HG02981 (cell line): ENCODE measurements around the gene FA2H.
"Not testable (repeated sequence)": the region's sequence is repeated elsewhere in the genome, so short reads cannot be mapped to it uniquely, and the experiment has no call there.

Experiments used
- ATAC-seq: cut with Tn5 transposase; IDR thresholded peaks from one replicate; pipeline ENCODE4 v1.9.1; 2021; ENCODE audit warnings: mild to moderate bottlenecking, moderate library complexity; ENCODE audit not compliant: unreplicated experiment

Gene FA2H

GRCh38 chr16:74695450-74696422 is 78.9 kb downstream of the FA2H start:
- ATAC-seq = peak; percentile 90

- no peak for ATAC-seq
Observed at GRCh38 chr16:74691093-74691855, 83.3 kb downstream of the FA2H start.

- no peak for ATAC-seq
Observed at GRCh38 chr16:74682556-74682955, 92.1 kb downstream of the FA2H start.

- no peak for ATAC-seq
Observed at GRCh38 chr16:74680681-74681080, 93.9 kb downstream of the FA2H start.

GRCh38 chr16:74679983-74680382 is 94.6 kb downstream of the FA2H start:
- no peak for ATAC-seq

- ATAC-seq = no peak
Observed at GRCh38 chr16:74677868-74678267, 96.8 kb downstream of the FA2H start.

- no peak for ATAC-seq
Observed at GRCh38 chr16:74673876-74674275, 100.7 kb downstream of the FA2H start.

GRCh38 chr16:74668877-74669276 is 105.7 kb downstream of the FA2H start:
- not testable (repeated sequence) for ATAC-seq

- no peak for ATAC-seq
Observed at GRCh38 chr16:74667255-74667700, 107.3 kb downstream of the FA2H start.

- peak; percentile 100 for ATAC-seq
Observed at GRCh38 chr16:74666425-74667254, 108.0 kb downstream of the FA2H start, which contains the start of gene RFWD3. RFWD3 (minus strand) TSS chr16:74666877; CDS start chr16:74661449, 5,428 bp downstream.

- ATAC-seq = no peak
Observed at GRCh38 chr16:74666010-74666421, 108.6 kb downstream of the FA2H start.
